ENCODE data around the gene THTPA.

GRCh38 chr14:23567186-23568020 is 11.3 kb downstream of the THTPA start, which contains the start of gene AP1G2:
- TF ChIP-seq GATA2 (IDR thresholded peaks at IDR 0.05; ENCODE audit: low read depth, low read length) (peak; percentile 9; the same call in 1 of the 2 replicates), GATA3 (IDR thresholded peaks at IDR 0.05; ENCODE audit: low read depth, low read length) (no peak)
